ENCODE data around the gene GAPDH.
"Not testable (repeated sequence)": the region's sequence is repeated elsewhere in the genome, so short reads cannot be mapped to it uniquely, and the experiment has no call there.

GAPDH gene

GRCh38 chr12:6533923-6534694 lies at the start of gene GAPDH:
GAPDH (plus strand) TSS chr12:6534517; CDS start chr12:6534833, 316 bp downstream.
- peak; percentile 99 for DNase-seq

GRCh38 chr12:6488240-6488639 lies 46.1 kb upstream of the GAPDH start:
- no peak for DNase-seq

GRCh38 chr12:6489449-6489848 lies 44.9 kb upstream of the GAPDH start:
- DNase-seq, result no peak

GRCh38 chr12:6490673-6491072 lies 43.6 kb upstream of the GAPDH start:
- DNase-seq, result not testable (repeated sequence)

- peak; percentile 93 for DNase-seq
Observed at GRCh38 chr12:6492838-6493496, 41.4 kb upstream of the GAPDH start, which contains the start of gene MRPL51. MRPL51 (minus strand) TSS chr12:6493262; CDS start chr12:6493136, 126 bp downstream.

- peak; percentile 96 for DNase-seq
Observed at GRCh38 chr12:6493497-6494257, 40.6 kb upstream of the GAPDH start, which contains the start of gene NCAPD2. NCAPD2 (plus strand) TSS chr12:6494102; CDS start chr12:6495099, 997 bp downstream.

GRCh38 chr12:6494258-6494743 lies 40.0 kb upstream of the GAPDH start:
- no peak for DNase-seq

GRCh38 chr12:6494968-6495367 lies 39.3 kb upstream of the GAPDH start:
- DNase-seq, result no peak

GRCh38 chr12:6497291-6497690 lies 37.0 kb upstream of the GAPDH start:
- DNase-seq, result not testable (repeated sequence)

GRCh38 chr12:6500466-6500865 lies 33.9 kb upstream of the GAPDH start:
- no peak for DNase-seq

- DNase-seq, result peak; percentile 11
Observed at GRCh38 chr12:6507102-6507998, 27.0 kb upstream of the GAPDH start.

- no peak for DNase-seq
Observed at GRCh38 chr12:6508087-6508486, 26.2 kb upstream of the GAPDH start.

- DNase-seq, result no peak
Observed at GRCh38 chr12:6520186-6520585, 14.1 kb upstream of the GAPDH start.

GRCh38 chr12:6522193-6522592 lies 12.1 kb upstream of the GAPDH start:
- DNase-seq, result no peak

- no peak for DNase-seq
Observed at GRCh38 chr12:6523708-6524107, 10.6 kb upstream of the GAPDH start.

GRCh38 chr12:6524648-6525047 lies 9.7 kb upstream of the GAPDH start:
- no peak for DNase-seq

- DNase-seq, result no peak
Observed at GRCh38 chr12:6526201-6526600, 8.1 kb upstream of the GAPDH start.

- DNase-seq, result no peak
Observed at GRCh38 chr12:6526766-6527525, 7.4 kb upstream of the GAPDH start.

- no peak for DNase-seq
Observed at GRCh38 chr12:6527711-6528110, 6.6 kb upstream of the GAPDH start.

- DNase-seq, result no peak
Observed at GRCh38 chr12:6528539-6529235, 5.6 kb upstream of the GAPDH start.

GRCh38 chr12:6529291-6529737 lies 5.0 kb upstream of the GAPDH start:
- DNase-seq, result no peak
